ENCODE measurements around the gene LMNTD2.

Gene LMNTD2, protein sequence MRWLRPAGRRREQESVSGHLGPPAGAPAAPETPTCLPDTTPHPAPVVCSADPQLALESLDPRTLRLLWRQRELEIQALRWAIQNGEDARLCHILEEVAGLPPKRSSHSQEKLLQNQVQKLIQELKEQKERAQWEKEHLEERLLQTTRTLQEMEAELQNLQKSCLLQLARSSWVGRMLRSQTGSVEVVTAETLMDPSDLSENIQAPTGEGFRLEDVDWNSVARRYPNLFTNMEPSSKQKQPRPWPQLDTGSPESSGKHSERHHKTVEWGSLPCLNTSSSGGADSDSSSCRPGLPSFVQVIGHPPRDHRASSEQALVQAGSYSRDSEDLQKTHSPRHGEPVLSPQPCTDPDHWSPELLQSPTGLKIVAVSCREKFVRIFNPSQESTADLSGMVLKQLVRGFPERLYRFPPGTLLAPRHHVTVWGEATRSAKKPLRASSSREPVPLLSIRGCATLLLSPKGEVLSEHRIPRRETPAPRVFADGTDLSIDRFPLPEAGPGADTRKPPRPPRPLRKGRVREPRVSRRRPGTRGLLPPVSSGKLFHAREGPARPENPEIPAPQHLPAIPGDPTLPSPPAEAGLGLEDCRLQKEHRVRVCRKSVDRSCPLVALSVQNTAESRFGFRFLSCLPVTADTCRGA

DNA sequence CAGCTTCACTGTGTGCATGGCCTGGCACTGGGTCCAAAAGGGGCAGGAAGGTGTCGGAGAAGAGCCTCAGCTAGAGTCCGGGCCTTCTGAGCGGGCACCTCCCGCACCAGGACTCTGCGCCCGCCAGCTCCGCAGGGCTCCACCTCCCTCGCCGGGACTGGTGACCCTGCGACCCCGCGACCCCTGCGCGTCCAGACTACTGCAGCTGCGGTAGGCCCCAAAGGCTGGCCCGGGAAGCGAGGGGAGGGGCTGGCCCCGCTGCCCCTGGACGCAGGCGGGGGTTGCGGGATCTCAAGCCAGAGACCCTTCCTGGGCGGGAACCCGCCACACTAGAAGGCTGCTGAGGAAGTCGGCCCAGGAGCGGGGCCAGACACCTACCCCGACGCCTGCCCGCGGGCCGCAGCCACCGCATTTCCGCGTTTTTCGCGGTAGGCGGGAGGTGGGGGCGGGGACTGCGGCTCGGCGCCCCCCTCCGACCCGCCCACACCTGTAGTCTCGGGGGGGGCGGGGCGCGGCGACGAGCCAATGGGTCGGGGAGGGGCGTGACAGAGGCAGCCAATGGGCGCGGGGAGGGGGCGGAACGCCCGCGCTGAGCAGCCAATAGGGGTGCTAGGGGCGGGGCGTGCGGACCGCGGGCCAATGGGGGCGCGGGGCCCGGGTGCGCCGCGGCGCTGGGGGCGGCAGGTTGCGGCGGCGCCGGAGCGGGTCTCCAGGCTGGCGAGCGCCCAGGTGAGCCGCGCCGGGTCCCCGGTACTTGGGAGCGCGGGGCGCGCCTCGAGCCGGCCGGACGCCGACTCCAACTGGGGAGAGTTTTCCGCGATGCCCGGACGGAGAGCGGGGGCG is at the start of gene LMNTD2, which contains the start of gene RASSF7:
Gene LMNTD2 (minus strand): TSS at position 434 of the 843 bp plus-strand sequence. CDS start 22 bp downstream, at position 412.
Gene RASSF7 (plus strand): TSS at position 666 of the 843 bp plus-strand sequence. CDS start 799 bp downstream, outside the sequence.
- H3K4me3 ChIP-seq (ENCODE audit: low read depth, low read length): peak within 1 kb of the TSS; percentile 58

DNA sequence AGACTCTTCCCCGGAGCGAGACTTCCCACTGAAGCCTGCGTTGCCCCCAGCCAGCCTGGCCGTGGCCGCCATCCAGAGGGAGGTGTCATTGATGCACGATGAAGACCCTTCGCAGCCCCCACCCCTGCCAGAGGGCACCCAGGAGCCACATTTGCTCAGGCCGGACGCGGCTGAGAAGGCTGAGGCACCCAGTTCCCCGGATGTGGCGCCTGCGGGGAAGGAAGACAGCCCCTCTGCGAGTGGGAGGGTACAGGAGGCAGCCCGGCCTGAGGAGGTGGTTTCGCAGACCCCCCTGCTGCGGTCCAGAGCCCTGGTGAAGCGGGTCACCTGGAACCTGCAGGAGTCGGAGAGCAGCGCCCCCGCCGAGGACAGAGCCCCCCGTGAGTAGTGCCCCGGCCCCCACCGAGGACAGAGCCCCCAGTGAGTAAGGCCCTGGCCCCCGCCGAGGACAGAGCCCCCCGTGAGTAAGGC is 48.8 kb upstream of the LMNTD2 start:
- no peaks in the 10 kb centered on the region for H3K27me3 ChIP-seq (ENCODE audit: control insufficient read depth, insufficient read depth, low read length)
- no peaks in the 10 kb centered on the region for H3K4me1 ChIP-seq (ENCODE audit: control insufficient read depth, insufficient read depth, low read length)
- H3K36me3 ChIP-seq (ENCODE audit: control insufficient read depth, insufficient read depth, low read length): peaks cover 84% of the 10 kb centered on the region
- no peak overlapping the region for H3K4me3 ChIP-seq (ENCODE audit: low read depth, low read length)
- H3K9me3 ChIP-seq (ENCODE audit: control insufficient read depth, insufficient read depth, low read length): no peaks in the 10 kb centered on the region
- no peak overlapping the region for H3K9ac ChIP-seq (ENCODE audit: low read depth, low read length)

More for the DNA sequence above, at the start of gene LMNTD2, which contains the start of gene RASSF7:
- peak within 1 kb of the TSS; percentile 79 for H3K9ac ChIP-seq (ENCODE audit: low read depth, low read length)
- H3K4me1 ChIP-seq (ENCODE audit: control insufficient read depth, insufficient read depth, low read length): peaks cover 3% of the 10 kb centered on the region
- H3K9me3 ChIP-seq (ENCODE audit: control insufficient read depth, insufficient read depth, low read length): no peaks in the 10 kb centered on the region
- peaks cover 23% of the 10 kb centered on the region for H3K36me3 ChIP-seq (ENCODE audit: control insufficient read depth, insufficient read depth, low read length)
- H3K27me3 ChIP-seq (ENCODE audit: control insufficient read depth, insufficient read depth, low read length): peaks cover 17% of the 10 kb centered on the region

DNA sequence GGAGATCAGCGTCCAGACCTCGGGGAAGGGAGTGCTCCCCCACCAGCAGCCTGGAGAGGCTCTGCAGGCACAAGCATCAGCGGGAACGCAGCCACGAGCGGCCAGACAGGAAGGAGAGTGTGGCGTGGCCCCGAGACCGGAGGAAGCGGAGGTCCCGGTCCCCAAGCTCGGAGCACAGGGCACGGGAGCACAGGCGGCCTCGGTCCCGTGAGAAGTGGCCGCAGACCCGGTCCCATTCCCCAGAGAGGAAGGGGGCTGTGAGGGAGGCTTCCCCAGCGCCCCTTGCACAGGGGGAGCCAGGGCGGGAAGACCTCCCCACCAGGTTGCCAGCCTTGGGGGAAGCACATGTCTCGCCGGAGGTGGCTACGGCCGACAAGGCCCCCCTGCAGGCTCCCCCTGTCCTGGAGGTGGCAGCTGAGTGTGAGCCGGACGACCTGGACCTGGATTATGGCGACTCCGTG is 48.3 kb upstream of the LMNTD2 start:
- H3K36me3 ChIP-seq (ENCODE audit: control insufficient read depth, insufficient read depth, low read length): peaks cover 89% of the 10 kb centered on the region

DNA sequence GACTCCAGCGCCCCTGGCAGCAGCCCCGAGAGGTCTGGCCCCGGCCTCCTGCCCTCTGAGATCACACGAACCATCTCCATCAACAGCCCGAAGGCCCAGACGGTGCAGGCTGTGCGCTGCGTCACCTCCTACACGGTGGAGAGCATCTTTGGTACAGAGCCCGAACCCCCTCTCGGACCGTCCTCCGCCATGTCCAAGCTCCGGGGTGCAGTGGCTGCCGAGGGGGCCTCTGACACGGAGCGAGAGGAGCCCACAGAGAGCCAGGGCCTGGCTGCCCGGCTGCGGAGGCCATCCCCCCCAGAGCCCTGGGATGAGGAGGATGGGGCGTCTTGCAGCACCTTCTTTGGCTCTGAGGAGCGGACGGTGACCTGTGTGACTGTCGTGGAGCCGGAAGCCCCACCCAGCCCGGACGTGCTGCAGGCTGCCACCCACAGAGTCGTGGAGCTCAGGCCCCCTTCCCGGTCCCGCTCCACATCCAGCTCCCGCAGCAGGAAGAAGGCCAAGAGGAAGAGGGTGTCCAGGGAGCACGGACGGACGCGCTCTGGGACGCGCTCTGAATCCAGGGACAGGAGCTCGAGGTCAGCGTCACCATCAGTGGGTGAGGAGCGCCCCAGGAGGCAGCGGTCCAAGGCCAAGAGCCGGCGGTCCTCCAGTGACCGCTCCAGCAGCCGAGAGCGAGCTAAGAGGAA is 47.6 kb upstream of the LMNTD2 start:
- no peak overlapping the region for H3K4me3 ChIP-seq (ENCODE audit: low read depth, low read length)
- no peaks in the 10 kb centered on the region for H3K4me1 ChIP-seq (ENCODE audit: control insufficient read depth, insufficient read depth, low read length)
- H3K9me3 ChIP-seq (ENCODE audit: control insufficient read depth, insufficient read depth, low read length): no peaks in the 10 kb centered on the region
- H3K9ac ChIP-seq (ENCODE audit: low read depth, low read length): no peak overlapping the region
- H3K27me3 ChIP-seq (ENCODE audit: control insufficient read depth, insufficient read depth, low read length): no peaks in the 10 kb centered on the region
- peaks cover 93% of the 10 kb centered on the region for H3K36me3 ChIP-seq (ENCODE audit: control insufficient read depth, insufficient read depth, low read length)

More for the DNA sequence above, 48.3 kb upstream of the LMNTD2 start:
- no peaks in the 10 kb centered on the region for H3K27me3 ChIP-seq (ENCODE audit: control insufficient read depth, insufficient read depth, low read length)
- no peak overlapping the region for H3K9ac ChIP-seq (ENCODE audit: low read depth, low read length)
- H3K9me3 ChIP-seq (ENCODE audit: control insufficient read depth, insufficient read depth, low read length): no peaks in the 10 kb centered on the region
- H3K4me1 ChIP-seq (ENCODE audit: control insufficient read depth, insufficient read depth, low read length): no peaks in the 10 kb centered on the region
- H3K4me3 ChIP-seq (ENCODE audit: low read depth, low read length): no peak overlapping the region

DNA sequence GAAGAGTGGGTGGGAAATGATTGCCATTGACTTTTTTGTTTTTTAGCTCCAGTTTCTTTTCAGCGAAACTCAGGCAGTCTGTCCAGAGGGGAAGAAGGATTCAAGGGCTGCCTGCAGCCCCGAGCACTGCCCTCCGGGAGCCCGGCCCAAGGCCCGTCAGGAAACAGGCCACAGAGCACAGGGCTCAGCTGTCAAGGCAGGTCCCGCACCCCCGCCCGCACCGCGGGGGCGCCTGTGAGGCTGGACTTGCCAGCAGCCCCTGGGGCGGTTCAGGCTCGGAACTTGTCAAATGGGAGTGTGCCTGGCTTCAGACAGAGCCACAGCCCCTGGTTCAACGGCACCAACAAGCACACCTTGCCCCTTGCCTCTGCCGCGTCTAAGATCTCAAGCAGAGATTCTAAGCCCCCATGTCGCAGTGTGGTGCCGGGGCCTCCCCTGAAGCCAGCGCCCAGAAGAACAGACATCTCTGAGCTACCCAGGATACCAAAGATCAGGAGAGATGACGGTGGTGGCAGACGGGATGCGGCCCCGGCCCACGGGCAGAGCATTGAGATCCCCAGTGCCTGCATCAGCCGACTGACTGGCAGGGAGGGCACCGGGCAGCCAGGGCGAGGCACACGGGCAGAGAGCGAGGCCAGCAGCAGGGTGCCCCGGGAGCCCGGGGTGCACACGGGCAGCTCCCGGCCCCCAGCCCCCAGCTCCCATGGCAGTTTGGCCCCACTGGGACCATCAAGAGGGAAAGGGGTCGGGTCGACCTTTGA is 46.7 kb upstream of the LMNTD2 start:
- H3K9me3 ChIP-seq (ENCODE audit: control insufficient read depth, insufficient read depth, low read length): no peaks in the 10 kb centered on the region
- peaks cover 92% of the 10 kb centered on the region for H3K36me3 ChIP-seq (ENCODE audit: control insufficient read depth, insufficient read depth, low read length)
- H3K4me3 ChIP-seq (ENCODE audit: low read depth, low read length): no peak overlapping the region
- H3K9ac ChIP-seq (ENCODE audit: low read depth, low read length): no peak overlapping the region
- no peaks in the 10 kb centered on the region for H3K27me3 ChIP-seq (ENCODE audit: control insufficient read depth, insufficient read depth, low read length)
- no peaks in the 10 kb centered on the region for H3K4me1 ChIP-seq (ENCODE audit: control insufficient read depth, insufficient read depth, low read length)

DNA sequence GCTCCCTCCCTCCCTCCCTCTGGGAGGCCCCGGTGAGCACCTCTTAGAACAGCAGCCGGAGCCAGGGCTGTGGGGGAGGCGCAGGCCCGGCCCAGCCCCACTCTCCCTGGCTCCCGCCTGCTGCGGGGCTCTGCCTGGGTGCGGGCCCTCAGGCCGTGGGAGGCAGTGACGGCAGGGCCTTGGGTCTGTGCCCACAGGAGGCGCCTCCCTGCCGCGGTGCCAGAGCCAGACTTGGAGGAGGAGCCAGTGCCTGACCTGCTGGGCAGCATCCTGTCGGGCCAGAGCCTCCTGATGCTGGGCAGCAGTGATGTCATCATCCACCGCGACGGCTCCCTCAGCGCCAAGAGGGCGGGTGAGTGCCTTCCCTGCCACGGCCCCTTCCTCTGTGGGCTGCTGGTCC is 45.7 kb upstream of the LMNTD2 start:
- no peak overlapping the region for H3K4me3 ChIP-seq (ENCODE audit: low read depth, low read length)
- no peaks in the 10 kb centered on the region for H3K9me3 ChIP-seq (ENCODE audit: control insufficient read depth, insufficient read depth, low read length)
- no peaks in the 10 kb centered on the region for H3K27me3 ChIP-seq (ENCODE audit: control insufficient read depth, insufficient read depth, low read length)
- H3K9ac ChIP-seq (ENCODE audit: low read depth, low read length): no peak overlapping the region
- no peaks in the 10 kb centered on the region for H3K4me1 ChIP-seq (ENCODE audit: control insufficient read depth, insufficient read depth, low read length)
- peaks cover 94% of the 10 kb centered on the region for H3K36me3 ChIP-seq (ENCODE audit: control insufficient read depth, insufficient read depth, low read length)

DNA sequence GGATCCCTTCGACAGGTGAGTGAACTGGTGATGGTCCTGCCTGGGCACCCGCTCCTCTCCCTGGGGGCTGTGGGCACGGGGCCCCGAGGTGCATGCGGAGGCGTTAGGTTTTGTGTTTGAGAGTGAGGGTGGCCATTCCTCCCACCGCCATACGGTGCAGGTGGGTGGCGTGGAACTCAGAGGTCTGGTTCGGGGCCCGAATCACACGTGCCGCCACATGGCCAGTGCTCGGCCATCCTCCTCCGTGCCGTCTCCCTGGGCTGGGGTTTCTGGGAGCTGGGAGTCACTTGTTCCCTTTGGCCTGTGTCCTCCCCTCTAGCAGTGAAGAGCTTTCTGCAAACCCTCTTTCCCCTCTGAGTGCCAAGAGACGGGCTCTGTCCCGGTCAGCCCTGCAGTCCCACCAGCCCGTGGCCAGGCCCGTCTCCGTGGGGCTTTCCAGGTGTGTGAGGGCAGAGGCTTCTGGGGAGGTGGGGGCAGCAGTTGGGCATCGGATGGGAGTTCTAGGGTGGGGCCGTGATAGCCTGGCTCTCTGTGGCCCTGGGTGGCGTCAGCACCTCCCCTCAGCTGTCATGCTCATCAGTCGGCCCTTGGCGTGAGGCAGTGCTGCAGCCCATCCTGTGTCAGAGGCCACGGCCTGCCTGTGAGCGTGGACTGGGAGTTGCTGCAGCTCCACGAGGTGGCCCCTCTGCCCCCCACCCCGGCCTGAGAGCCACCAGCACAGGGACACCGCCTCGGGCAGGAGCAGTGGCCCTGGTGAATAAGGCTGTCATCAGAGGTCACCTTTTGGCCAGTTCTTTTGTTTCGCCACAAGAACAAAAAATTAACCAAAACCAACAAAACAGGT is 45.0 kb upstream of the LMNTD2 start:
- Histone ChIP-seq H3K27me3 (ENCODE audit: control insufficient read depth, insufficient read depth, low read length) (no peaks in the 10 kb centered on the region), H3K4me1 (ENCODE audit: control insufficient read depth, insufficient read depth, low read length) (no peaks in the 10 kb centered on the region), H3K36me3 (ENCODE audit: control insufficient read depth, insufficient read depth, low read length) (peaks cover 90% of the 10 kb centered on the region), H3K4me3 (ENCODE audit: low read depth, low read length) (no peak overlapping the region), H3K9me3 (ENCODE audit: control insufficient read depth, insufficient read depth, low read length) (no peaks in the 10 kb centered on the region), H3K9ac (ENCODE audit: low read depth, low read length) (no peak overlapping the region)

DNA sequence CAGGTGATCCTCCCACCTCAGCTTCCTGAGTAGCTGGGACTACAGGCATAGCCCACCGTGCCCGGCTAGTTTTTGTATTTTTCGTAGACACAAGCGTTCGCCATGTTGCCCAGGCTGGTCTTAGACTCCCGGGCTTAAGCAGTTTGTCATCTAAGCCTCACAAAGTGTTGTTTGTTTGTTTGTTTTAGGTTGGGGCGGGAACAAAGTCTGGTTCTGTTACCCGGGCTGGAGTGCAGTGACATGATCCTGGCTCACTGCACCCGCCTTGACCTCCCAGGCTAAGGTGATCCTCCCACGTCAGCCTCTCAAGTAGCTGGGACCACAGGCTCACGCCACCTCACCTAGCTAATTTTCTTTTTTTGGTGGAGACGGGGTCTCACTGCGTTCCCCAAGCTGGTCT is 42.6 kb upstream of the LMNTD2 start:
- no peaks in the 10 kb centered on the region for H3K4me1 ChIP-seq (ENCODE audit: control insufficient read depth, insufficient read depth, low read length)
- H3K9ac ChIP-seq (ENCODE audit: low read depth, low read length): no peak overlapping the region
- H3K9me3 ChIP-seq (ENCODE audit: control insufficient read depth, insufficient read depth, low read length): no peaks in the 10 kb centered on the region
- H3K4me3 ChIP-seq (ENCODE audit: low read depth, low read length): no peak overlapping the region
- H3K27me3 ChIP-seq (ENCODE audit: control insufficient read depth, insufficient read depth, low read length): no peaks in the 10 kb centered on the region
- peaks cover 79% of the 10 kb centered on the region for H3K36me3 ChIP-seq (ENCODE audit: control insufficient read depth, insufficient read depth, low read length)

DNA sequence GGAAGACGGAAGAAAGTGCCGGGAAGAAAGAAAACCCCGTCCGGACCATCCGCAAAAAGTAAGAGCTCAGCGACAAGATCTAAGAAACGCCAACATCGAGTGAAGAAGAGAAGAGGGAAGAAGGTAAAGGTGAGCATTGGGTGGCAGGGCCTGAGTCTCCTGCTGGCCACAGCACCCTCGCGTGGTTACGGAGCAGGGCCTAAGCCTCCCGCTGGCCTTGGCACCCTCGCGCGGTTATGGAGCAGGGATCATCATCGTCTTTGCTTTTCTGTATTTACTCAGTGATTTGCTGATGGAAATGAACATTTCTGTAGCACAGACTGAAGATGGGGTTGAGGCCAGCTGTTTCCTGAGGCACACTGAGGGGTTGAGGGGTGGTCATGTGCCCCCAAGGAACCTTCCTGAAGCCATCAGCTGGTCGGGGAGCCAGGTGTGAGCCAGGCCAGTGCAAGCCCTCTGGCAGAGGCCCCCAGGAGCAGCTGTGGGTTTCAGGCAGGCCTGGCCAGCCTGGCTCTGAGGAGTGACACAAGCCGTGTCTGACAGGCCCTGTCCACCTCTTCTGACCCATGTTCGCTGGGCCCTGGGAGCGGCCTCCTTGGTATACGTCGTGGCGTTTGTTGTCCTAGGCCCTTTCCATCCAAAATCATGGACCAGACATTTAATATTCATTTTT is 41.2 kb upstream of the LMNTD2 start:
- peak overlapping the region; percentile 16 for H3K9ac ChIP-seq (ENCODE audit: low read depth, low read length)
- no peak overlapping the region for H3K4me3 ChIP-seq (ENCODE audit: low read depth, low read length)
- peaks cover 77% of the 10 kb centered on the region for H3K36me3 ChIP-seq (ENCODE audit: control insufficient read depth, insufficient read depth, low read length)

More for the DNA sequence above, 41.2 kb upstream of the LMNTD2 start:
- H3K4me1 ChIP-seq (ENCODE audit: control insufficient read depth, insufficient read depth, low read length): no peaks in the 10 kb centered on the region
- no peaks in the 10 kb centered on the region for H3K27me3 ChIP-seq (ENCODE audit: control insufficient read depth, insufficient read depth, low read length)
- H3K9me3 ChIP-seq (ENCODE audit: control insufficient read depth, insufficient read depth, low read length): no peaks in the 10 kb centered on the region
